ENCODE measurements around the gene SLCO4C1.

DNA sequence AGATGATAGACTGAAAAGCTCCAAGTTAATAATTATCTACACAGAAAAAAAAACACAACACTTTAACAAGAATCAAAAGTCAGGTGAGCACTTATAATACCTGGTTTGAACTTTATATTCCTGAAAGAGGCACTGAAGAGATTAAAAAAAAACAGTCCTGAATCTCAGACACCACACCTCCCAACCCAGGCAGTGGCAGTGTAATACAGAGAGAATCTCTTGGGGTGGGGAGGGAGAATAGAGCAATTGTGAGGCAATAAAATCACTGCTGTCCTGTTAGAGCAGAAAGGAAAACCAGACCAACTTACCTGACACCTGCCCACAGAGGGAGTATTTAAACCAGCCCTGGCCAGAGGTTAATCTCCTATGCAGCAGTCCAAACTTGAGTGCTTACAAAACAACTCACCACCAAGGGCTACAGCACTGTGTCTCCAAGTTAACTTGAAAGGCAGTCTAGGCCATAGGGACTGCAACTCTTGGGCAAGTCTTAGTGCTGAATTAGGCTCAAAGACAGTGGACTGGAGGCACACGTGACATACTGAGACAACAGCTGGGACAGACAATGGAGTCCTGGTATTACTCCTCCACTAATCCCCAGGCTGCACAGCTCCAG lies 54.2 kb downstream of the SLCO4C1 start:
- TF ChIP-seq, protein P1, sequence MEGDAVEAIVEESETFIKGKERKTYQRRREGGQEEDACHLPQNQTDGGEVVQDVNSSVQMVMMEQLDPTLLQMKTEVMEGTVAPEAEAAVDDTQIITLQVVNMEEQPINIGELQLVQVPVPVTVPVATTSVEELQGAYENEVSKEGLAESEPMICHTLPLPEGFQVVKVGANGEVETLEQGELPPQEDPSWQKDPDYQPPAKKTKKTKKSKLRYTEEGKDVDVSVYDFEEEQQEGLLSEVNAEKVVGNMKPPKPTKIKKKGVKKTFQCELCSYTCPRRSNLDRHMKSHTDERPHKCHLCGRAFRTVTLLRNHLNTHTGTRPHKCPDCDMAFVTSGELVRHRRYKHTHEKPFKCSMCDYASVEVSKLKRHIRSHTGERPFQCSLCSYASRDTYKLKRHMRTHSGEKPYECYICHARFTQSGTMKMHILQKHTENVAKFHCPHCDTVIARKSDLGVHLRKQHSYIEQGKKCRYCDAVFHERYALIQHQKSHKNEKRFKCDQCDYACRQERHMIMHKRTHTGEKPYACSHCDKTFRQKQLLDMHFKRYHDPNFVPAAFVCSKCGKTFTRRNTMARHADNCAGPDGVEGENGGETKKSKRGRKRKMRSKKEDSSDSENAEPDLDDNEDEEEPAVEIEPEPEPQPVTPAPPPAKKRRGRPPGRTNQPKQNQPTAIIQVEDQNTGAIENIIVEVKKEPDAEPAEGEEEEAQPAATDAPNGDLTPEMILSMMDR (IDR thresholded peaks at IDR 0.05) = no peak
- no peak for TF ChIP-seq POLR2A (IDR thresholded peaks at IDR 0.05)

Measured in heart left ventricle (tissue), 13 donors.